Testis (tissue), 3 donors: ENCODE data around the gene TSPAN11. TPM values are rescaled to one million over a fixed set of nuclear protein-coding genes. Genes with fewer than 3 reads are reported as not detected.

Source experiments
- DNase-seq: peaks from one replicate; pipeline ENCODE4 v3.0.0-alpha.2; 2019
- H3K27ac ChIP-seq, 2 donors: fragments of 200-600 bp; sonication (generic); one replicate each; pipeline ENCODE4 v1.5.1; 2019
- H3K27me3 ChIP-seq: fragments of 200-600 bp; sonication (generic); one replicate; pipeline ENCODE4 v1.5.1; 2019
- H3K36me3 ChIP-seq: fragments of 200-600 bp; sonication (generic); one replicate; pipeline ENCODE4 v1.5.1; 2017; ENCODE audit warnings: low read depth; ENCODE audit errors: missing control alignments
- H3K4me1 ChIP-seq: fragments of 200-600 bp; sonication (generic); one replicate; pipeline ENCODE4 v1.5.1; 2019
- H3K4me3 ChIP-seq, 2 donors: fragments of 200-600 bp; sonication (generic); one replicate each; pipeline ENCODE4 v1.5.1; 2017 to 2019
- H3K9me3 ChIP-seq: fragments of 200-600 bp; sonication (generic); one replicate; pipeline ENCODE4 v1.5.1; 2017
- POLR2A ChIP-seq: fragments of 450-650 bp; IDR thresholded peaks from one replicate; pipeline ENCODE4 v1.6.1; 2017; ENCODE audit warnings: antibody characterized with exemption, mild to moderate bottlenecking, moderate library complexity
- WGBS, 2 donors: methylation state at CpG; one replicate each; pipeline ENCODE4 v1.1.5; 2018; 5-methylcytosine and 5-hydroxymethylcytosine counted together
- intact Hi-C: fragments of 100-400 bp; cut with DNase I; formaldehyde crosslinking; loops from one replicate; pipeline ENCODE4 v1.15.1; 2023; ENCODE audit warnings: low total_unique reads
- polyA plus RNA-seq: library from polyadenylated mRNA; stranded (reverse); fragments of 350-450 nt; fragmentation: Illumina TruSeq; extraction: RNeasy Lipid Tissue Mini Kit (QIAGEN cat#74804); gene quantifications from one replicate; pipeline ENCODE4 v1.2.3, GENCODE V29; 2014; ENCODE audit warnings: low read depth, low replicate concordance; ENCODE audit not compliant: insufficient read depth
- total RNA-seq, 2 donors: library from RNA; depleted of rRNA; stranded (reverse); fragments of >200 nt; gene quantifications; one replicate each; pipeline ENCODE4 v1.2.3, GENCODE V29; 2016
- TF ChIP-seq, protein P1 (sequence below), 3 experiments: fragments of 450-650 bp in 2 of 3; fragments of 200-600 bp in 1 of 3; sonication (generic) in 1 of 3; IDR thresholded peaks; one replicate each; pipeline ENCODE4 v1.5.1; 2016 to 2019; ENCODE audit warnings: antibody characterized with exemption in 3 of 3, mild to moderate bottlenecking in 2 of 3, moderate library complexity in 1 of 3

Gene TSPAN11
- total and polyA plus RNA-seq, 3 donors from 2014 or later = 2.4 to 2.7 (median 2.7) TPM

GRCh38 chr12:31035226-31035625, 108.7 kb downstream of the TSPAN11 start:
- WGBS, 2 donors = 66 to 75% methylated on average over 4 of the region's 4 CpGs
- intact Hi-C loops = no loop called here
- no peak for DNase-seq
- peaks cover 16% of the 10 kb centered on the region for H3K4me1 ChIP-seq
- no peak overlapping the region for H3K27ac ChIP-seq
- H3K9me3 ChIP-seq = no peaks in the 10 kb centered on the region
- H3K27me3 ChIP-seq = no peaks in the 10 kb centered on the region
- H3K36me3 ChIP-seq = no peaks in the 10 kb centered on the region
- H3K4me3 ChIP-seq = no peak overlapping the region
- TF ChIP-seq, protein P1, sequence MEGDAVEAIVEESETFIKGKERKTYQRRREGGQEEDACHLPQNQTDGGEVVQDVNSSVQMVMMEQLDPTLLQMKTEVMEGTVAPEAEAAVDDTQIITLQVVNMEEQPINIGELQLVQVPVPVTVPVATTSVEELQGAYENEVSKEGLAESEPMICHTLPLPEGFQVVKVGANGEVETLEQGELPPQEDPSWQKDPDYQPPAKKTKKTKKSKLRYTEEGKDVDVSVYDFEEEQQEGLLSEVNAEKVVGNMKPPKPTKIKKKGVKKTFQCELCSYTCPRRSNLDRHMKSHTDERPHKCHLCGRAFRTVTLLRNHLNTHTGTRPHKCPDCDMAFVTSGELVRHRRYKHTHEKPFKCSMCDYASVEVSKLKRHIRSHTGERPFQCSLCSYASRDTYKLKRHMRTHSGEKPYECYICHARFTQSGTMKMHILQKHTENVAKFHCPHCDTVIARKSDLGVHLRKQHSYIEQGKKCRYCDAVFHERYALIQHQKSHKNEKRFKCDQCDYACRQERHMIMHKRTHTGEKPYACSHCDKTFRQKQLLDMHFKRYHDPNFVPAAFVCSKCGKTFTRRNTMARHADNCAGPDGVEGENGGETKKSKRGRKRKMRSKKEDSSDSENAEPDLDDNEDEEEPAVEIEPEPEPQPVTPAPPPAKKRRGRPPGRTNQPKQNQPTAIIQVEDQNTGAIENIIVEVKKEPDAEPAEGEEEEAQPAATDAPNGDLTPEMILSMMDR (IDR thresholded peaks at IDR 0.05) = no peak
- TF ChIP-seq POLR2A = no peak

- DNase-seq = no peak
- peaks cover 16% of the 10 kb centered on the region for H3K4me1 ChIP-seq
- no peaks in the 10 kb centered on the region for H3K9me3 ChIP-seq
- H3K27ac ChIP-seq = no peak overlapping the region
- no peaks in the 10 kb centered on the region for H3K27me3 ChIP-seq
- WGBS, 2 donors = 86 to 88% methylated on average over 4 of the region's 4 CpGs
- TF ChIP-seq, protein P1 (IDR thresholded peaks at IDR 0.05) = no peak
- TF ChIP-seq POLR2A = no peak
- H3K36me3 ChIP-seq = no peaks in the 10 kb centered on the region
- intact Hi-C loops = no loop called here
- H3K4me3 ChIP-seq = no peak overlapping the region
Measured at GRCh38 chr12:31035967-31036665, 109.6 kb downstream of the TSPAN11 start.

DNA sequence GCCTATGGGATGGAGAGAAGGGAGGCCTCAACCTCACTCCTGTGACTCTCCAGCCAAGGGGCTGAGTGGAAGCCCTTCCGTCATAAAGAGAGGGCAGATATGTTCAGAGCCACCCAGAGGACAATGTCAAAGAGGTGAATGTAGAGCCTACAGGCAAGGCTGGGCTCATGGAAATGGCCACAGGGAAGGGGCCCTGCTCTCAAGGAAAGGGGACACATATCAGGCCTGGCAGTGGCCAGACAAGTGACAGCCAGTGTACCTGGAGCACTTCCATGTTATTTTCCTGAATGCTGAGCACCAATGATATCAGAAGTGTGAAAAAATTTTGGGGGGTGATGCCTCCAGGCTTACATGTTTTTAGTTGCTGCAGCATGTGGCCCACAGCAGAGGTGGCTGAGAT, 110.5 kb downstream of the TSPAN11 start:
- Histone ChIP-seq H3K9me3 (no peaks in the 10 kb centered on the region), H3K4me3 (no peak overlapping the region), H3K36me3 (no peaks in the 10 kb centered on the region), H3K27ac (no peak overlapping the region), H3K27me3 (no peaks in the 10 kb centered on the region), H3K4me1 (peaks cover 12% of the 10 kb centered on the region)
- intact Hi-C loops = no loop called here
- no peak for DNase-seq
- TF ChIP-seq, protein P1 (IDR thresholded peaks at IDR 0.05) = no peak
- TF ChIP-seq POLR2A = no peak
- 100% methylated on average over 1 of the region's 1 CpG for WGBS, 2 donors

DNA sequence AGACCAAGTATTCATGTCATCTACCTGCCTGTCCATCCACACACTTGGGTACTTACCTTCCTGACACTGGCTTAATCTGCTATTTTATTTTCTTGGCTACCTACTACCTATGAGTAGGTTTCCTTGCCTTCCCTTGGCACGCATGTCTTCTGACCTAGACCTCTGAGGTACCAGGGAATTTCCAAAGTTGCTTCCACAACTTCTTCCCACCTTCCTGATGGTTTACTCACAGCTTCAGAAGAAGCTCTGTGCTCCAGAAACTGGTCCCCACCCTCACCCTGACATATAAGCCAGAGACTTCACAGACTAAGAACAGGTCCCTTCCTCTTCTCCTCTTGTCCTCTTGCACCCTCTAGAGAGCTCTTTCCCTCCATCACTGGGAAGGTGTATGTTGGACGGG, 111.4 kb downstream of the TSPAN11 start:
- H3K4me1 ChIP-seq = peaks cover 9% of the 10 kb centered on the region
- H3K27ac ChIP-seq = no peak overlapping the region
- TF ChIP-seq, protein P1 (IDR thresholded peaks at IDR 0.05) = no peak
- no peak for TF ChIP-seq POLR2A
- no peak for DNase-seq
- intact Hi-C loops = no loop called here
- H3K4me3 ChIP-seq = no peak overlapping the region
- no peaks in the 10 kb centered on the region for H3K27me3 ChIP-seq
- no peaks in the 10 kb centered on the region for H3K36me3 ChIP-seq
- no peaks in the 10 kb centered on the region for H3K9me3 ChIP-seq
- 76 to 95% methylated on average over 2 of the region's 2 CpGs for WGBS, 2 donors

- DNase-seq = no peak
- no peak overlapping the region for H3K27ac ChIP-seq
- no peaks in the 10 kb centered on the region for H3K9me3 ChIP-seq
- TF ChIP-seq, protein P1 (IDR thresholded peaks at IDR 0.05) = no peak
- TF ChIP-seq POLR2A = no peak
- H3K36me3 ChIP-seq = no peaks in the 10 kb centered on the region
- intact Hi-C loops = no loop called here
- H3K4me3 ChIP-seq = no peak overlapping the region
- H3K27me3 ChIP-seq = no peaks in the 10 kb centered on the region
- H3K4me1 ChIP-seq = no peaks in the 10 kb centered on the region
- 90 to 94% methylated on average over 8 of the region's 8 CpGs for WGBS, 2 donors
Measured at GRCh38 chr12:31041033-31041564, 114.6 kb downstream of the TSPAN11 start.
